Measurements from ENCODE around the gene VKORC1L1. TPM values are rescaled to one million over a fixed set of nuclear protein-coding genes. Genes with fewer than 3 reads are reported as not detected.
"Not testable (repeated sequence)": the region's sequence is repeated elsewhere in the genome, so short reads cannot be mapped to it uniquely, and the experiment has no call there.

Gene VKORC1L1
- total and polyA plus RNA-seq, 10 of the 15 experiments (the other 5 are each of a cell fraction or from before 2014, with no cell fraction given), result 3.3 to 18.8 (median 12.5) TPM

GRCh38 chr7:65871451-65871850 is 1.4 kb upstream of the VKORC1L1 start:
- H2AFZ ChIP-seq (ENCODE audit: control insufficient read depth, low read depth, low read length); H3K27me3 ChIP-seq (replicated peaks in 1 of 2; ENCODE audit: control insufficient read depth in 2 of 2, insufficient read depth in 2 of 2, low read length in 1 of 2); FAIRE-seq; H3K9me3 ChIP-seq (replicated peaks; ENCODE audit: control insufficient read depth, insufficient read depth, low read length); BruUV-seq (replicated peaks); H3K9ac ChIP-seq (ENCODE audit: control insufficient read depth, insufficient read depth, low read length); H3K4me1 ChIP-seq (ENCODE audit: control insufficient read depth, insufficient read depth, low read length); POLR2A ChIA-PET; RAD21 ChIA-PET (ENCODE audit: unreplicated experiment); H3K4me3 ChIP-seq; H3K4me2 ChIP-seq (ENCODE audit: control insufficient read depth, insufficient read depth); in situ Hi-C loops (cut with MboI); H4K20me1 ChIP-seq (ENCODE audit: control insufficient read depth, insufficient read depth); H3K27ac ChIP-seq (ENCODE audit: control insufficient read depth, insufficient read depth); H3K36me3 ChIP-seq (ENCODE audit: control insufficient read depth in 2 of 2, insufficient read depth in 2 of 2, low read length in 1 of 2): not testable (repeated sequence)
- intact Hi-C loops (cut with micrococcal nuclease; ENCODE audit: unreplicated experiment), result loop anchor here (10.0 kb wide), 1 partner anchor 113 kb away; the partner anchor contains the start of gene GUSB
- peaks cover 13% of the 10 kb centered on the region for H3K79me2 ChIP-seq (ENCODE audit: control insufficient read depth, insufficient read depth, low read length)
- TF ChIP-seq MEF2B (IDR thresholded peaks at IDR 0.05; ENCODE audit: partially characterized antibody, poor library complexity, severe bottlenecking) (peak; percentile 37), ATF7 (IDR thresholded peaks at IDR 0.05; ENCODE audit: low read depth) (peak; percentile 22; the same call in 1 of the 2 replicates), IKZF2 (IDR thresholded peaks at IDR 0.05) (peak in 1 of 2 experiments; percentile 35; a peak in 3 of 4 replicates)
- peak; percentile 17 for DNase-seq (ENCODE audit: low read depth, low spot score)
- WGBS (ENCODE audit: insufficient coverage, insufficient replicate concordance, low lambda C conversion rate, missing lambda C conversion rate), result 10% methylated on average over 2 of the region's 2 CpGs
- ChIA-PET SMC1A (ENCODE audit: uncharacterized antibody, unreplicated experiment) (interaction anchor here (0.6 kb wide), 1 partner anchor 810 kb away, joined by 6 read pairs; no protein-coding TSS in a partner anchor), CTCF (interaction anchor here (1.6 kb wide), 1 partner anchor 31 kb away, joined by 4 read pairs; no protein-coding TSS in a partner anchor)
- ATAC-seq, result peak; percentile 58

- POLR2A ChIA-PET, result interaction anchor here (0.6 kb wide), 1 partner anchor 54 kb away, joined by 4 read pairs; no protein-coding TSS in a partner anchor
- SMC1A ChIA-PET (ENCODE audit: uncharacterized antibody, unreplicated experiment); in situ Hi-C loops (cut with MboI): not testable (repeated sequence)
Observed at GRCh38 chr7:65873582-65874193, 814 bp downstream of the VKORC1L1 start.

GRCh38 chr7:65875715-65876114 is 2.8 kb downstream of the VKORC1L1 start:
- intact Hi-C loops (cut with micrococcal nuclease; ENCODE audit: unreplicated experiment), result loop anchor here (10.0 kb wide), 1 partner anchor 109 kb away; the partner anchor contains the start of gene GUSB
- peaks cover 25% of the 10 kb centered on the region for H3K79me2 ChIP-seq (ENCODE audit: control insufficient read depth, insufficient read depth, low read length)
- 97% methylated on average over 4 of the region's 4 CpGs for WGBS (ENCODE audit: insufficient coverage, insufficient replicate concordance, low lambda C conversion rate, missing lambda C conversion rate)

More at GRCh38 chr7:65873582-65874193, 814 bp downstream of the VKORC1L1 start:
- peak; percentile 40 for ATAC-seq
- H4K20me1 ChIP-seq (ENCODE audit: control insufficient read depth, insufficient read depth); BruUV-seq (replicated peaks); DNase-seq (ENCODE audit: low read depth, low spot score); H3K36me3 ChIP-seq (ENCODE audit: control insufficient read depth in 2 of 2, insufficient read depth in 2 of 2, low read length in 1 of 2); H3K27me3 ChIP-seq (replicated peaks in 1 of 2; ENCODE audit: control insufficient read depth in 2 of 2, insufficient read depth in 2 of 2, low read length in 1 of 2); H3K4me1 ChIP-seq (ENCODE audit: control insufficient read depth, insufficient read depth, low read length); H3K9me3 ChIP-seq (replicated peaks; ENCODE audit: control insufficient read depth, insufficient read depth, low read length); RAD21 ChIA-PET (ENCODE audit: unreplicated experiment); FAIRE-seq: not testable (repeated sequence)
- CTCF ChIA-PET, result interaction anchor here (1.9 kb wide), 1 partner anchor 33 kb away, joined by 5 read pairs; no protein-coding TSS in a partner anchor
- H3K4me3 ChIP-seq, result peak overlapping the region; percentile 94
- H3K4me2 ChIP-seq (ENCODE audit: control insufficient read depth, insufficient read depth), result peak overlapping the region; percentile 62
- H3K27ac ChIP-seq (ENCODE audit: control insufficient read depth, insufficient read depth), result peak overlapping the region; percentile 58
- H3K79me2 ChIP-seq (ENCODE audit: control insufficient read depth, insufficient read depth, low read length), result peaks cover 16% of the 10 kb centered on the region
- TF ChIP-seq TAF1 (IDR thresholded peaks at IDR 0.05; ENCODE audit: borderline replicate concordance, low read depth, low read length), result 0 out of 2 replicates have a peak, but pooled peaks have one; percentile 4
- TF ChIP-seq GATAD2B (conservative IDR thresholded peaks at IDR 0.05; ENCODE audit: low read depth), result 0 out of 2 replicates have a peak, but pooled peaks have one; percentile 8
- H3K9ac ChIP-seq (ENCODE audit: control insufficient read depth, insufficient read depth, low read length), result peak overlapping the region; percentile 64
- 2% methylated on average over 15 of the region's 57 CpGs for WGBS (ENCODE audit: insufficient coverage, insufficient replicate concordance, low lambda C conversion rate, missing lambda C conversion rate)
- intact Hi-C loops (cut with micrococcal nuclease; ENCODE audit: unreplicated experiment), result loop anchor here (10.0 kb wide), 1 partner anchor 111 kb away; the partner anchor contains the start of gene GUSB
- peak overlapping the region; percentile 55 for H2AFZ ChIP-seq (ENCODE audit: control insufficient read depth, low read depth, low read length)

More at GRCh38 chr7:65875715-65876114, 2.8 kb downstream of the VKORC1L1 start:
- DNase-seq (ENCODE audit: low read depth, low spot score); POLR2A ChIA-PET; H3K36me3 ChIP-seq (ENCODE audit: control insufficient read depth in 2 of 2, insufficient read depth in 2 of 2, low read length in 1 of 2); H3K4me1 ChIP-seq (ENCODE audit: control insufficient read depth, insufficient read depth, low read length); ATAC-seq; SMC1A ChIA-PET (ENCODE audit: uncharacterized antibody, unreplicated experiment); H3K27ac ChIP-seq (ENCODE audit: control insufficient read depth, insufficient read depth); H3K4me3 ChIP-seq; H3K27me3 ChIP-seq (replicated peaks in 1 of 2; ENCODE audit: control insufficient read depth in 2 of 2, insufficient read depth in 2 of 2, low read length in 1 of 2); H3K9me3 ChIP-seq (replicated peaks; ENCODE audit: control insufficient read depth, insufficient read depth, low read length); RAD21 ChIA-PET (ENCODE audit: unreplicated experiment); FAIRE-seq; H3K9ac ChIP-seq (ENCODE audit: control insufficient read depth, insufficient read depth, low read length); H4K20me1 ChIP-seq (ENCODE audit: control insufficient read depth, insufficient read depth); H2AFZ ChIP-seq (ENCODE audit: control insufficient read depth, low read depth, low read length); in situ Hi-C loops (cut with MboI): not testable (repeated sequence)
- CTCF ChIA-PET, result interaction anchor here (1.9 kb wide), 1 partner anchor 35 kb away, joined by 5 read pairs; no protein-coding TSS in a partner anchor
- TSS peak; percentile 51 for BruUV-seq (replicated peaks)
- peak overlapping the region; percentile 13; the same call in 1 of the 2 replicates for H3K4me2 ChIP-seq (ENCODE audit: control insufficient read depth, insufficient read depth)
